ENCODE results near the gene HNRNPUL2.

DNA sequence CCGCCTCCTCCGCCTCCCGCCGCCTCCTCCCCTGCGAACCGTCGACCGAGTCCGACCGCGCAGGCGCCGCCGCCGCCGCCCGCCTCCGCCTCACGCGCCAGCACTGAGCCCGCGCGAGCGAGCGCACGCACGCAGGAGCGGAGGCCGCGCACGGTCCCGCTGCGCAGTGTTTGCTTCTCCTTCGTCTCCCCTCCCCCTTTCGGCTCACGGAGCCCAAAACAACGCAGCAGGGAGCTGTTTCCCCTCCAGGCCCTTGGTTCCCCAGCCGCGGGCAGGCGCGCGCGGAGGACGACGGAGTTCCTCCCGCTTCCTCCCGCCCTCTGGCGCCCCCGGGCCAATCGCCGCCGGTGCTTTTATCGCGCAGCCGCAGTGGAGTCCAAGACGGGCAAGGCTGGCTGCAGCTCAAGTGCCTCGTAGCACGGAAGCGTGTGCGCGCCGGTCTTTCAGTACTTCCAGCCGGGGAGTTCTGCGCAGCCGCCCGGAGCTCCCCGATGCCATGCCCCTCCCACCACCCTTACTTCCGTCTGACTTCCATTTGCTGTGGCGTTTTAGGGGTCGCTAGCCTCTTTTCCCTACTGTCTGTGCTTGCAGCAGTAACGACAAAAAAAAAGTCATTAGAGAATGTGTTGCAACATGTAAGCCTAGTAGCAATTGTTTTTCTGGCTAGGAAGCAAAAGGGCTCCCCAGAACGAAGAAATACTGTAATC, at the start of gene HNRNPUL2:
- TF ChIP-seq, protein P1, sequence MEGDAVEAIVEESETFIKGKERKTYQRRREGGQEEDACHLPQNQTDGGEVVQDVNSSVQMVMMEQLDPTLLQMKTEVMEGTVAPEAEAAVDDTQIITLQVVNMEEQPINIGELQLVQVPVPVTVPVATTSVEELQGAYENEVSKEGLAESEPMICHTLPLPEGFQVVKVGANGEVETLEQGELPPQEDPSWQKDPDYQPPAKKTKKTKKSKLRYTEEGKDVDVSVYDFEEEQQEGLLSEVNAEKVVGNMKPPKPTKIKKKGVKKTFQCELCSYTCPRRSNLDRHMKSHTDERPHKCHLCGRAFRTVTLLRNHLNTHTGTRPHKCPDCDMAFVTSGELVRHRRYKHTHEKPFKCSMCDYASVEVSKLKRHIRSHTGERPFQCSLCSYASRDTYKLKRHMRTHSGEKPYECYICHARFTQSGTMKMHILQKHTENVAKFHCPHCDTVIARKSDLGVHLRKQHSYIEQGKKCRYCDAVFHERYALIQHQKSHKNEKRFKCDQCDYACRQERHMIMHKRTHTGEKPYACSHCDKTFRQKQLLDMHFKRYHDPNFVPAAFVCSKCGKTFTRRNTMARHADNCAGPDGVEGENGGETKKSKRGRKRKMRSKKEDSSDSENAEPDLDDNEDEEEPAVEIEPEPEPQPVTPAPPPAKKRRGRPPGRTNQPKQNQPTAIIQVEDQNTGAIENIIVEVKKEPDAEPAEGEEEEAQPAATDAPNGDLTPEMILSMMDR (IDR thresholded peaks at IDR 0.05; ENCODE audit: low read depth, low read length, poor library complexity, severe bottlenecking): no peak
- TF ChIP-seq EZH2phosphoT487 (IDR thresholded peaks at IDR 0.05; ENCODE audit: borderline replicate concordance, low read length): no peak
